GM21515 (cell line): ENCODE results near the gene SAMD4A.

ENCODE experiments used
- ATAC-seq: cut with Tn5 transposase; IDR thresholded peaks from one replicate; pipeline ENCODE4 v1.9.1; 2021; ENCODE audit not compliant: unreplicated experiment

The SAMD4A gene

GRCh38 chr14:54815016-54815415 is 248.1 kb downstream of the SAMD4A start:
- ATAC-seq, result no peak

- no peak for ATAC-seq
These were observed 248.6 kb downstream of the SAMD4A start for GRCh38 chr14:54815515-54815914.

DNA sequence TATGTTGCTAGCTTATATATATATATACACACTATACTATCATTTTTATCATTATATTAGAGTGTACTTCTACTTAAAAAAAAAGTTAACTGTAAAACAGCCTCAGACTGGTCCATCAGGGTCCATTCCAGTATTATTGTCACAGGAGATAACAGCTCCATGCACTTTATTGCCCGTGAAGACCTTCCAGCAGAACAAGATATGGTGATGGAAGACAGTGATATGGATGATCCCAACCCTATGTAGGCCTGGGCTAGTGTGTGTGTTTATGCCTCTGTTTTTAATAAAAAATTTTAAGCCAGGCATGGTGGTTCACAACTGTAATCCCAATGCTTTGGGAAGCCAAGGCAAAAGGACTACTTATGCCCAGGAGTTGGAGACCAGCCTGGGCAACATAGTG is 249.5 kb downstream of the SAMD4A start:
- ATAC-seq, result no peak

DNA sequence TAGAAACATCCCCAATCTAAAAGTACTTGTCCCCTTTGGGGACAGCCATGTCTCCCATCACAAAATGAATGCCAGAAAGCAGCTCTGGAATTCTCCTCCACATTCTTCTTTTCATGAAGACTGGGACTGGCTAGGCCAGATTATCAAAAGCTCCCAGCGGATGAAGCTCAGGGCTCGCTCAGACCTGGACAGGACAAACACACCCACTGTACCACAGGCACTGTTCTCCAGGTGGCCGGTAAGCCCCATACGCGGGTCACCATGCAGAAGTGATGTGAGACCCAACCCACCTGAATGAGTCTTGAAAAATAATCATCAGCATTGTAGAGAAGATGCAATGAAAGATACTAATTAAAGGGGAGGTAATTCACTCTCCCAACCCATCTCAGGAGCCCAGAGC is 250.6 kb downstream of the SAMD4A start:
- ATAC-seq, result no peak

GRCh38 chr14:54818201-54819133 is 251.5 kb downstream of the SAMD4A start:
- no peak for ATAC-seq

GRCh38 chr14:54822685-54823084 is 255.8 kb downstream of the SAMD4A start:
- ATAC-seq, result no peak

GRCh38 chr14:54823757-54824549 is 257.0 kb downstream of the SAMD4A start:
- no peak for ATAC-seq

DNA sequence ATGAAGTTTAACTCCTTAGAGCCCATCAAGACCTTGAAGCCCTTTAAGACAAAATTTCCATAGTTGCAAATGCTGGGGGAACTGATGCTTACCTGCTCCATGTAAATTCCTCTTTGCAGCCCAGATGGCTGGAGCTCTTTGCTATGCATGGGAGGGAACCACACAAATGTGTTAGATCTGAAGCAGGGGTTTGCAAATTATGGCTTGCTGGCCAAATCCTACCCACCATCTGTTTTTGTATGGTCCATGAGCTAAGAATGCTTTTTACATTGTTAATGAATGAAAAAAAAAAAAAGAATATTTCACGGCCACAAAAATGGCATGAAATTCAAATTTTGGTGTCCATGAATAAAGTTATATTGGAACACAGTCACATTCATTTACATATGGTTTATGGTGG is 261.1 kb downstream of the SAMD4A start:
- no peak for ATAC-seq

- no peak for ATAC-seq
These were observed 262.7 kb downstream of the SAMD4A start for GRCh38 chr14:54829486-54830224.

- ATAC-seq, result no peak
These were observed 263.7 kb downstream of the SAMD4A start for GRCh38 chr14:54830650-54831049.

GRCh38 chr14:54834081-54834480 is 267.2 kb downstream of the SAMD4A start:
- no peak for ATAC-seq

DNA sequence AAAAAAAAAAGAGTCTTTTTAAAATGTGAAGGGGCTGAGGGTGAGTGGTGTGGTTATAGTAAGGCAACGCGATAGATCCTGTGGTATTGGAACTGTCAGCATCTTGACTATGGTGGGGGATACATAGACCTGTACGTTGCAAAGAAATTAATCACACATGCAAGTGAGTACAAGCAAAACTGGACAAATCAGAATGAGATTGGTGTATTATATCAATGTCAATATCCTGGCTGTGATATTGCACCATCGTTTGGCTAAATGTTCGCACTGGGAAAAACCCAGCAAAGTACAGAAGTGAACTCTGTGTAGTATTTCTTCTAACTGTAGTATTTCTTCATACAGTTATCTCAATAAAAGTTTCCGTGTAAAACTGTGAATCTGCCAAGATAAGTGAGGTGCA is 267.8 kb downstream of the SAMD4A start:
- no peak for ATAC-seq

DNA sequence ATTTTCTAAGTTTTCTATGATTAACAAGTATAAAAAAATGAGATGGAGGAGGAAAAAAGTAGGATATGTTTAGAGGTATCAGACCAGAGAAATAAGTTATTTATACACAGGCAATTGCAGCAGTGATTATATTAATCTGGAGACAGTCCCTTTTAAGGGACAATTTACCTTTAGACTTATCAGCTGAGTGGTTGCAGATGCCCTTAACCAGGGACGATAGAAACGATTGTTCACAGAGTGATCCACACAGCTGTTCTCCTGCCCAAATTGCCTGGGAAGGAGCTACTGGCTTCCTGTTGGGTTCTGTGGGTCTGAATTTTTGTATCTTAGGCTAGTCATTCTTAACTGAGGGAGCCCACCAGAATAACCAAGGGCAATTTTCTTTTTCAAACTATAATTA is 269.3 kb downstream of the SAMD4A start:
- no peak for ATAC-seq

GRCh38 chr14:54837508-54838149 is 270.7 kb downstream of the SAMD4A start:
- no peak for ATAC-seq

DNA sequence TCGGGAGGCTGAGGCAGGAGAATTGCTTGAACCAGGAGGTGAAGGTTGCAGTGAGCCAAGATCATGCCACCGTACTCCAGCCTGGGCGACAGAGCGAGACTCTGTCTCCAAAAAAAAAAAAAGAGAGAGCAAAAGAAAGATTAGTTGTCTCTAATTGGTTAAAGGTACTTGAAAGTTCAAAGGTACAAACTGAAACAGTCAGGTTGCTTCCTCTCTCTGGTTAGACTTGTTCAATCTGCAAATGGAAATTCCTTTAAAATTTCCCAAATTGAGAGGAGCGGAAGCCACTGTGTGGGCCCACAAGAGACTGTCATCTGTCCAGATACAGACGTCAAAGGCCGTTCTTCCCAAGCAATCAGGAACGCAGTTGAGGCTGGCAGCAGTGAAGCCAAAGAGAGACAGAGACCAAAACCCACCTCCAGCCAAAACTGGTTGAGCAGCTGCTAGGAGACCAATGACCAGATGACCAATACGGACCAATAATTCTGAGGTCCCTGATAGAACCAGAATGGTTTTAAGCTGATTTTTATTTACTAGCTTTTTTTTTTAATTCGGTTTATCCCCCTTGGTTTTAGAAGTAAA is 272.1 kb downstream of the SAMD4A start:
- no peak for ATAC-seq

- no peak for ATAC-seq
These were observed 272.8 kb downstream of the SAMD4A start for GRCh38 chr14:54839701-54840119.

DNA sequence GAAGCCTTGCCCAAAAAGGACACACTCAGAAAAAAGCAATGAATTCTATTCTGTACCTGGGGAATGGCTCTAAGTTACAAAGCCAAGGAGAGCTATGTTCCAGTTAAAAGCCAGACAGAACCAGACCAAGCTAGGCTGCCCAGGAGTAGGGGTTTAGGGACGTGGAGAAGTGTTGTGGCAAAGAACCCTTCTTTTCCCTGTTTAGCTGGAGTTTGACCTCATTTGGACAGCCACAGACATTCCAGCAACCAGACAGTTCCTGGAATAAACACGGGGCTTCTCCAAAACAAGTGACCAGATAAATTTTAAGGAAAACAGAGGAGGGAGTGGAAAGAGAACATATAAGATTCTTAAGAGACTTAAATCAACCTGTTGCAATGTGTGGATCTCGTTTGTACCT is 273.4 kb downstream of the SAMD4A start:
- ATAC-seq, result no peak

DNA sequence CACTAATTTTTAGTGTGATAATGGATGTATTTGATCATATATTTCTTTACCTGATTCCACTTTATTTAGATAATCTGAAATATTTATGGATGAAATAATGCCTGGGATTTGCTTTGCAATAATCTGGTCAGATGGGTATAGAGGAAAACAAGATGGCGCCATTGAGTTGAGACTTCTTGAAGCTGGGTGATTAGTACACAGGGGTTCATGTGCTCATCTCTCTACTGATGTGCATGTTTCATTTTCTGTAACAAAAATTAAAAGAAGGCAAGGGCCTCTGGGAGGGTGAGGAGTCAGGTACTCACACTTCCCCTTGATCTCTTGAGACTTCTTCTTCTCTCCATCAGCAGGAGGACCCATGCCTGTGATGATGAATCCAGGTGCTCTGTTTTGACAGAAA is 273.9 kb downstream of the SAMD4A start:
- ATAC-seq, result no peak
